ENCODE data around the gene USP47. TPM values are rescaled to one million over a fixed set of nuclear protein-coding genes. Genes with fewer than 3 reads are reported as not detected.
A peak's percentile ranks its signal among the peaks of the same experiment; 100 is the strongest.

Gene USP47
- total RNA-seq, 1 donor from 2014 or later = 71.7 TPM

DNA sequence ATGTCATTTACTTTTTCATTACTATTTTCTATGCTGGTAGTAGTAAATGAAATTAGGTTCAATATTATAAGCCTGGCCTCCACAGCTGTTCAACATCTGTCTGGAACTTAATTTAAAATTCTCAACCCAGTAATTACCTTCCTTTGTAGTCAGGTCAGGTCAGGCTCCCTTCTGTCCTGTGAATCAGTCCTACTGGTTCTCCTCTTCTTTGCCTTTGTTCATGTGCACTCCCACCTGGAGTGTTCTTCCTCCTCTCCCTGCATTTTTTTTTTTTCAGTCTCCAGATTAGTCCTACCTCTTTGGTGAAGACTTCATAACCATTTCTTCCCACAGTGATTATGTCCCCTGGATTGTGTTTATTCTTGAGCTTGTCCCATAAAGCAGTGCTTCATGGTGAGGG is 98.8 kb downstream of the USP47 start:
- no peaks in the 10 kb centered on the region for H3K79me2 ChIP-seq (ENCODE audit: low read depth)
- peaks cover 21% of the 10 kb centered on the region for H3K4me1 ChIP-seq
- Mint-ChIP-seq H3K4me1 (peaks cover 38% of the 10 kb centered on the region), H3K27ac (peak overlapping the region; percentile 51), H3K9me3 (no peaks in the 10 kb centered on the region), H3K4me3 (no peak overlapping the region), H3K36me3 (peaks cover 43% of the 10 kb centered on the region), H3K27me3 (ENCODE audit: insufficient read depth, low read depth) (no peaks in the 10 kb centered on the region)
- peaks cover 14% of the 10 kb centered on the region for H3K36me3 ChIP-seq
- H3K4me3 ChIP-seq = no peak overlapping the region
- no peaks in the 10 kb centered on the region for H3K27me3 ChIP-seq
- H4K20me1 ChIP-seq (ENCODE audit: low read depth) = peaks cover 4% of the 10 kb centered on the region
- no peak overlapping the region for H2AFZ ChIP-seq (replicated peaks)
- TF ChIP-seq, protein P1, sequence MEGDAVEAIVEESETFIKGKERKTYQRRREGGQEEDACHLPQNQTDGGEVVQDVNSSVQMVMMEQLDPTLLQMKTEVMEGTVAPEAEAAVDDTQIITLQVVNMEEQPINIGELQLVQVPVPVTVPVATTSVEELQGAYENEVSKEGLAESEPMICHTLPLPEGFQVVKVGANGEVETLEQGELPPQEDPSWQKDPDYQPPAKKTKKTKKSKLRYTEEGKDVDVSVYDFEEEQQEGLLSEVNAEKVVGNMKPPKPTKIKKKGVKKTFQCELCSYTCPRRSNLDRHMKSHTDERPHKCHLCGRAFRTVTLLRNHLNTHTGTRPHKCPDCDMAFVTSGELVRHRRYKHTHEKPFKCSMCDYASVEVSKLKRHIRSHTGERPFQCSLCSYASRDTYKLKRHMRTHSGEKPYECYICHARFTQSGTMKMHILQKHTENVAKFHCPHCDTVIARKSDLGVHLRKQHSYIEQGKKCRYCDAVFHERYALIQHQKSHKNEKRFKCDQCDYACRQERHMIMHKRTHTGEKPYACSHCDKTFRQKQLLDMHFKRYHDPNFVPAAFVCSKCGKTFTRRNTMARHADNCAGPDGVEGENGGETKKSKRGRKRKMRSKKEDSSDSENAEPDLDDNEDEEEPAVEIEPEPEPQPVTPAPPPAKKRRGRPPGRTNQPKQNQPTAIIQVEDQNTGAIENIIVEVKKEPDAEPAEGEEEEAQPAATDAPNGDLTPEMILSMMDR (IDR thresholded peaks at IDR 0.05) = no peak
- TF ChIP-seq EZH2 (IDR thresholded peaks at IDR 0.05) (no peak), EZH2phosphoT487 (IDR thresholded peaks at IDR 0.05) (no peak)
- H3K9me3 ChIP-seq (ENCODE audit: low read depth) = no peaks in the 10 kb centered on the region
- peak; percentile 55 for DNase-seq (ENCODE audit: low spot score)
- peaks cover 27% of the 10 kb centered on the region for H3F3A ChIP-seq (ENCODE audit: low read depth)
- peak overlapping the region; percentile 59 for H3K4me2 ChIP-seq
- H3K9ac ChIP-seq = no peak overlapping the region
- H3K27ac ChIP-seq = peak overlapping the region; percentile 76

DNA sequence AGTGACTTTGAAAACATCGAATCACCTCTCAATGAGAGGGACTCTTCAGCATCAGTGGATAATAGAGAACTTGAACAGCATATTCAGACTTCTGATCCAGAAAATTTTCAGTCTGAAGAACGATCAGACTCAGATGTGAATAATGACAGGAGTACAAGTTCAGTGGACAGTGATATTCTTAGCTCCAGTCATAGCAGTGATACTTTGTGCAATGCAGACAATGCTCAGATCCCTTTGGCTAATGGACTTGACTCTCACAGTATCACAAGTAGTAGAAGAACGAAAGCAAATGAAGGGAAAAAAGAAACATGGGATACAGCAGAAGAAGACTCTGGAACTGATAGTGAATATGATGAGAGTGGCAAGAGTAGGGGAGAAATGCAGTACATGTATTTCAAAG is 100.9 kb downstream of the USP47 start:
- no peak overlapping the region for H3K9ac ChIP-seq
- no peaks in the 10 kb centered on the region for H3K79me2 ChIP-seq (ENCODE audit: low read depth)
- H2AFZ ChIP-seq (replicated peaks) = no peak overlapping the region
- H3K4me1 ChIP-seq = peaks cover 21% of the 10 kb centered on the region
- Mint-ChIP-seq H3K27ac (no peak overlapping the region), H3K9me3 (no peaks in the 10 kb centered on the region), H3K36me3 (peaks cover 39% of the 10 kb centered on the region), H3K4me1 (peaks cover 46% of the 10 kb centered on the region), H3K27me3 (ENCODE audit: insufficient read depth, low read depth) (no peaks in the 10 kb centered on the region), H3K4me3 (no peak overlapping the region)
- H3F3A ChIP-seq (ENCODE audit: low read depth) = peaks cover 26% of the 10 kb centered on the region
- DNase-seq (ENCODE audit: low spot score) = no peak
- no peak overlapping the region for H3K4me3 ChIP-seq
- peaks cover 4% of the 10 kb centered on the region for H4K20me1 ChIP-seq (ENCODE audit: low read depth)
- no peaks in the 10 kb centered on the region for H3K27me3 ChIP-seq
- H3K4me2 ChIP-seq = no peak overlapping the region
- no peaks in the 10 kb centered on the region for H3K9me3 ChIP-seq (ENCODE audit: low read depth)
- peak overlapping the region; percentile 31 for H3K27ac ChIP-seq
- H3K36me3 ChIP-seq = peaks cover 7% of the 10 kb centered on the region
- TF ChIP-seq EZH2 (IDR thresholded peaks at IDR 0.05) = no peak
- no peak for TF ChIP-seq EZH2phosphoT487 (IDR thresholded peaks at IDR 0.05)
- TF ChIP-seq, protein P1 (IDR thresholded peaks at IDR 0.05) = no peak

DNA sequence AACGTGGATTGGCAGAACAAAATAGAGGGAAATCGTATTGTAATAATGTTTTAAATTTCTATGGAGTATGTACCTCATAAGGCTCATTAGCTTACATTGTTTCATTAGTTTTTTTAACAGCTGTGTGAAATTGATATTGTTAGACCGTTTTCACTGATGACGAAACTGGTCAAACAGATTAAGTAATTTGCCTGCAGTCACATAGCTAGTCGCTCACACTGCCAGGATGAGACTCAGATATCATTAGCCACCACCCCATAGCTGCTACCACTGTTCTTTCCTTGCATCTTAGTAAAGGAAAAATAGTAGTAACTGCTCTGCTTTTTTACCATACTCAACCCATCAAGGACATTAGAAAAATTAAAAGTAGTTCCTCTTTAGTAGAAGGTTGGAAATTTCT is 102.7 kb downstream of the USP47 start:
- no peak overlapping the region for H3K9ac ChIP-seq
- no peaks in the 10 kb centered on the region for H3K27me3 Mint-ChIP-seq (ENCODE audit: insufficient read depth, low read depth)
- no peak overlapping the region for H3K4me3 ChIP-seq
- peaks cover 37% of the 10 kb centered on the region for H3K36me3 Mint-ChIP-seq
- H3K9me3 Mint-ChIP-seq = no peaks in the 10 kb centered on the region
- peaks cover 21% of the 10 kb centered on the region for H3K4me1 ChIP-seq
- no peak overlapping the region for H3K4me3 Mint-ChIP-seq
- H3K27ac Mint-ChIP-seq = no peak overlapping the region
- peaks cover 4% of the 10 kb centered on the region for H4K20me1 ChIP-seq (ENCODE audit: low read depth)
- DNase-seq (ENCODE audit: low spot score) = no peak
- H3K9me3 ChIP-seq (ENCODE audit: low read depth) = no peaks in the 10 kb centered on the region
- no peaks in the 10 kb centered on the region for H3K79me2 ChIP-seq (ENCODE audit: low read depth)
- H3K4me2 ChIP-seq = no peak overlapping the region
- H3K36me3 ChIP-seq = peaks cover 8% of the 10 kb centered on the region
- no peak overlapping the region for H2AFZ ChIP-seq (replicated peaks)
- H3K27ac ChIP-seq = no peak overlapping the region
- no peaks in the 10 kb centered on the region for H3K27me3 ChIP-seq
- TF ChIP-seq EZH2phosphoT487 (IDR thresholded peaks at IDR 0.05) (no peak), EZH2 (IDR thresholded peaks at IDR 0.05) (no peak)
- TF ChIP-seq, protein P1 (IDR thresholded peaks at IDR 0.05) = no peak
- H3F3A ChIP-seq (ENCODE audit: low read depth) = peaks cover 15% of the 10 kb centered on the region
- H3K4me1 Mint-ChIP-seq = peaks cover 37% of the 10 kb centered on the region

Measured in neural progenitor cell (in vitro differentiated cells).